ENCODE results near the gene UGT2B17. TPM values are rescaled to one million over a fixed set of nuclear protein-coding genes. Genes with fewer than 3 reads are reported as not detected.

The UGT2B17 gene
- total RNA-seq, 1 donor from 2014 or later, result not detected

DNA sequence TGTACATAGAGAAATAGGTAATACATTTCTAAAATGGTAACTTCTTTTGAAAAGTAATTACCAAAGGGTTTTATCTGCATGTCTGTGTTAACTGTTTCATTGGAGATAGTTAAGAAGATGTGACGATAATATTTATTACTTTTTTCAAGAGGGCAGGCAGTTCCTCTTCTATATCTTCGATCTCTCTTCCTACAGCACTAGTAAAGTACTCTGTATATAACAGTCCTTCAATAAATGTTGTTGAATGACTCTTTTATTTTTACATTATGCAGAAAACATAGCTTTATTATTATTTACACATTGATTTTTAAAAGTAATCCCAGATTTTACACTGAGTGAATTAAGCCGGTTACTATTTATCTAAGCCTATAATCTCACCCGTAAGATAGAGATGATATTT is 77.1 kb downstream of the UGT2B17 start:
- Mint-ChIP-seq H3K4me3 (ENCODE audit: unreplicated experiment) (no peak overlapping the region), H3K36me3 (ENCODE audit: low read depth, unreplicated experiment) (peaks cover under 1% of the 10 kb centered on the region), H3K4me1 (ENCODE audit: unreplicated experiment) (peaks cover 9% of the 10 kb centered on the region), H3K27me3 (ENCODE audit: unreplicated experiment) (peaks cover 3% of the 10 kb centered on the region), H3K9me3 (ENCODE audit: unreplicated experiment) (no peaks in the 10 kb centered on the region), H3K27ac (ENCODE audit: unreplicated experiment) (no peak overlapping the region)
- TF ChIP-seq, protein P1, sequence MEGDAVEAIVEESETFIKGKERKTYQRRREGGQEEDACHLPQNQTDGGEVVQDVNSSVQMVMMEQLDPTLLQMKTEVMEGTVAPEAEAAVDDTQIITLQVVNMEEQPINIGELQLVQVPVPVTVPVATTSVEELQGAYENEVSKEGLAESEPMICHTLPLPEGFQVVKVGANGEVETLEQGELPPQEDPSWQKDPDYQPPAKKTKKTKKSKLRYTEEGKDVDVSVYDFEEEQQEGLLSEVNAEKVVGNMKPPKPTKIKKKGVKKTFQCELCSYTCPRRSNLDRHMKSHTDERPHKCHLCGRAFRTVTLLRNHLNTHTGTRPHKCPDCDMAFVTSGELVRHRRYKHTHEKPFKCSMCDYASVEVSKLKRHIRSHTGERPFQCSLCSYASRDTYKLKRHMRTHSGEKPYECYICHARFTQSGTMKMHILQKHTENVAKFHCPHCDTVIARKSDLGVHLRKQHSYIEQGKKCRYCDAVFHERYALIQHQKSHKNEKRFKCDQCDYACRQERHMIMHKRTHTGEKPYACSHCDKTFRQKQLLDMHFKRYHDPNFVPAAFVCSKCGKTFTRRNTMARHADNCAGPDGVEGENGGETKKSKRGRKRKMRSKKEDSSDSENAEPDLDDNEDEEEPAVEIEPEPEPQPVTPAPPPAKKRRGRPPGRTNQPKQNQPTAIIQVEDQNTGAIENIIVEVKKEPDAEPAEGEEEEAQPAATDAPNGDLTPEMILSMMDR (IDR thresholded peaks at IDR 0.05; ENCODE audit: unreplicated experiment), result no peak
- DNase-seq (ENCODE audit: low spot score), result no peak

DNA sequence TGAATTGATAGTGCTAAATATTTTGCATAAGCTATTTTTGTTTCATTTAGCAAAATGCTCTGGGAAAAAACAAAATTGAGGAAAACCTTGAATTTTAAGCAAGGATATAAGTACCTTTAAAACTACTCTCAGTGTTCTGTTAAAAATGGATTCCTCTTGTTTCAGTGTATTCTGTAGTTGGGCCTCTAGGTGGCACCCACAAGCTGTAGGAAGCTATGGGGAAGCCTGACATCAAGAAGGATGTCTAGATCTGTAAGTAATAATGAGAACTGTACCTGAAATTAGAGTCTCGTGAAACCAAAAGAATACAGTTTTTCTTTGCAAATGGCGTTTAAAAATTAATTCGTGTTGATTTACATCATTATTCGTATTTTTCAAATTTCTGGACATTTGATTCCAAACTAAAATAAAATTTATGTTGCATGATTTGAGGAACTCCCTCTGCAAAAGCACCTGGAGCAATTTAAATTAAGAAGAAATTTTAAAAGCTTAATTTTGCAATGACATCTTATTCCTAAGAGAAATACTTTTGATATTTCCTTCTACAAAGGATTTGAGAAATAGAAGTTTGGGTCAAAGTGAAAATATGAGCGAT is 77.6 kb downstream of the UGT2B17 start:
- Mint-ChIP-seq H3K4me3 (ENCODE audit: unreplicated experiment) (no peak overlapping the region), H3K27me3 (ENCODE audit: unreplicated experiment) (no peaks in the 10 kb centered on the region), H3K27ac (ENCODE audit: unreplicated experiment) (no peak overlapping the region), H3K36me3 (ENCODE audit: low read depth, unreplicated experiment) (no peaks in the 10 kb centered on the region), H3K9me3 (ENCODE audit: unreplicated experiment) (no peaks in the 10 kb centered on the region), H3K4me1 (ENCODE audit: unreplicated experiment) (peaks cover 12% of the 10 kb centered on the region)
- peak; percentile 71 for DNase-seq (ENCODE audit: low spot score)
- TF ChIP-seq, protein P1 (IDR thresholded peaks at IDR 0.05; ENCODE audit: unreplicated experiment), result peak; percentile 77

DNA sequence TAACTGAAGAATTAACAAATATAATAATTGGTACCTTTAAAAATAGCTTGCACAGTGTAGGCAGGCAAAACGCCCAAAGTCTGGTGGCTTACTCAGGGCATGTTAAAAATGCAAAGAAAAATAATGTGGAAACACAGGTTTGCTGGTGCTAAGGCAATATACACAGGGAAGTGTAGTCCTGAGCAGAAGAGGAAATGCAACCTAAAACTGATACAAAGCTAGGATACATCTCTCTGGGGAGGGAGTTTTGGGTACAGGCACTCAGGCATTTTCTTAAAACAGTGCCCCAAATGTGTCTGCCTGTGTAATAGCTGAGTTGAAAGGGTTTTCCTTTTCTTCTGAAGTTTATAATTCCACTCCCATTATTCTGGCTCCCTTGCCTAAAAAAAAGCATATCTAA is 81.4 kb downstream of the UGT2B17 start:
- H3K4me1 Mint-ChIP-seq (ENCODE audit: unreplicated experiment), result peaks cover 12% of the 10 kb centered on the region
- DNase-seq (ENCODE audit: low spot score), result no peak
- H3K9me3 Mint-ChIP-seq (ENCODE audit: unreplicated experiment), result no peaks in the 10 kb centered on the region
- H3K27ac Mint-ChIP-seq (ENCODE audit: unreplicated experiment), result peak overlapping the region; percentile 90
- H3K27me3 Mint-ChIP-seq (ENCODE audit: unreplicated experiment), result no peaks in the 10 kb centered on the region
- H3K36me3 Mint-ChIP-seq (ENCODE audit: low read depth, unreplicated experiment), result no peaks in the 10 kb centered on the region
- no peak overlapping the region for H3K4me3 Mint-ChIP-seq (ENCODE audit: unreplicated experiment)
- TF ChIP-seq, protein P1 (IDR thresholded peaks at IDR 0.05; ENCODE audit: unreplicated experiment), result no peak

DNA sequence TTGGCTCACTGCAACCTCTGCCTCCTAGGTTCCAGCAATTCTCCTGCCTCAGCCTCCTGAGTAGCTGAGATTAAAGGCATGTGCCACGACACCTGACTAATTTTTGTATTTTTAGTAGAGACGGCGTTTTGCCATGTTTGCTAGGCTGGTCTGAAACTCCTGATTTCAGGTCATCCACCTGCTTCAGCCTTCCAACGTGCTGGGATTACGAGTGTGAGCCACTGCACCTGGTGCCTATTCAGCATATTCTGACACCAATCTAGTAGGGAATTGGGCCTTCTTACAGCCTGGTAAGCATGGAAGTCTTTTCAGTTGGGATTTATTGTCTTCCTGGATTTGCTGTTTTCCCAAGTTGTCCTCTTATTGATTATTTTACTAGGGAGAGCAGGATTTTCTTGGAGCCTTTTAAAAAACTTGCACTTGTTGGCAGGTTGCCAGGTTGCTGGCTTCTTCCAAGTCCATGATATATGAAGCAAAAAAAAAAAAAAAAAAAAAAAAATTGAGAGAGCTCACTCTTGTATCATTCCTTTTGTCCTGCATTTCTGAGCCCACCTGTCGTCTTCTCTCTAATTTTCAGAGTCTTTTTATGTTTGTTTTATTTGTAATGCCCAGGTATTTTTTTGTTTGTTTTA is 85.2 kb downstream of the UGT2B17 start:
- no peaks in the 10 kb centered on the region for H3K9me3 Mint-ChIP-seq (ENCODE audit: unreplicated experiment)
- H3K4me1 Mint-ChIP-seq (ENCODE audit: unreplicated experiment), result peaks cover 12% of the 10 kb centered on the region
- DNase-seq (ENCODE audit: low spot score), result no peak
- no peaks in the 10 kb centered on the region for H3K27me3 Mint-ChIP-seq (ENCODE audit: unreplicated experiment)
- no peak overlapping the region for H3K27ac Mint-ChIP-seq (ENCODE audit: unreplicated experiment)
- TF ChIP-seq, protein P1 (IDR thresholded peaks at IDR 0.05; ENCODE audit: unreplicated experiment), result no peak
- H3K36me3 Mint-ChIP-seq (ENCODE audit: low read depth, unreplicated experiment), result no peaks in the 10 kb centered on the region
- no peak overlapping the region for H3K4me3 Mint-ChIP-seq (ENCODE audit: unreplicated experiment)

DNA sequence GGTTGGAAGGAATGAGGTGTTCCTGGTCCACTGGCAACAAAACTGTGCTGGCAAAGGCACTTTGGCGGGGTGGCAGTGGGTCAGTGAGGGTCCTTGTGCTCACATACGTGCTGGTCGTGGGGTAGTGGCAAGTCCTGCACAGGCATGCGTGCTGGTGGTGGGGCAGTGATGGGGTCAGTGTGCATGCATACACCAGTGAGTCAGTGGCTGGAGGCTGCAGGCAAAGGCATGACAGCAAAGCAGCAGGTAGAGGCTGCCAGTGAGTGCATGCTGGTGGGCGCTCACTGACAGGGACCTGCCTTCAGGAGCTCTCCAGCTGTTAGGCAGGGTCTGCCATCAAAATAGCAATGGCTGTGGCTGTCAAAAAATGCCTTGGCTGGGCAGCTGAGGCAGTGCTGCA is 86.8 kb downstream of the UGT2B17 start:
- Mint-ChIP-seq H3K27ac (ENCODE audit: unreplicated experiment) (no peak overlapping the region), H3K27me3 (ENCODE audit: unreplicated experiment) (no peaks in the 10 kb centered on the region), H3K4me1 (ENCODE audit: unreplicated experiment) (peaks cover 5% of the 10 kb centered on the region), H3K36me3 (ENCODE audit: low read depth, unreplicated experiment) (no peaks in the 10 kb centered on the region), H3K4me3 (ENCODE audit: unreplicated experiment) (no peak overlapping the region), H3K9me3 (ENCODE audit: unreplicated experiment) (no peaks in the 10 kb centered on the region)
- TF ChIP-seq, protein P1 (IDR thresholded peaks at IDR 0.05; ENCODE audit: unreplicated experiment), result no peak
- DNase-seq (ENCODE audit: low spot score), result no peak

All from endothelial cell (in vitro differentiated cells).